ENCODE results near the gene CD81. TPM values are rescaled to one million over a fixed set of nuclear protein-coding genes. Genes with fewer than 3 reads are reported as not detected.

The CD81 gene
- total RNA-seq, 4 donors from 2014 or later: 499 to 1,242 (median 673) TPM

GRCh38 chr11:2436013-2436520, 59.0 kb downstream of the CD81 start:
- no peak for TF ChIP-seq CTCF (IDR thresholded peaks at IDR 0.05; ENCODE audit: low read depth)

GRCh38 chr11:2436521-2437031, 59.5 kb downstream of the CD81 start:
- no peak for TF ChIP-seq CTCF (IDR thresholded peaks at IDR 0.05; ENCODE audit: low read depth)

- TF ChIP-seq CTCF (IDR thresholded peaks at IDR 0.05; ENCODE audit: low read depth): no peak
These were observed 60.4 kb downstream of the CD81 start for GRCh38 chr11:2437516-2437915.

GRCh38 chr11:2439820-2440219, 62.7 kb downstream of the CD81 start:
- TF ChIP-seq CTCF (IDR thresholded peaks at IDR 0.05; ENCODE audit: low read depth): no peak

- TF ChIP-seq CTCF (IDR thresholded peaks at IDR 0.05; ENCODE audit: low read depth): no peak
These were observed 63.5 kb downstream of the CD81 start for GRCh38 chr11:2440646-2441045.

GRCh38 chr11:2441171-2441570, 64.1 kb downstream of the CD81 start:
- no peak for TF ChIP-seq CTCF (IDR thresholded peaks at IDR 0.05; ENCODE audit: low read depth)

- no peak for TF ChIP-seq CTCF (IDR thresholded peaks at IDR 0.05; ENCODE audit: low read depth)
These were observed 65.5 kb downstream of the CD81 start for GRCh38 chr11:2442589-2442988.
